GM20000 (cell line): ENCODE measurements around the gene CPAMD8.

Experiments
- DNase-seq: peaks from one replicate; pipeline ENCODE4 v3.0.0; 2012; ENCODE audit warnings: low spot score
- CTCF ChIP-seq: IDR thresholded peaks from 2 replicates; pipeline ENCODE4 v1.5.1; 2012; ENCODE audit warnings: mild to moderate bottlenecking, control low read depth; ENCODE audit errors: extremely low read depth, missing control alignments

Gene CPAMD8

DNA sequence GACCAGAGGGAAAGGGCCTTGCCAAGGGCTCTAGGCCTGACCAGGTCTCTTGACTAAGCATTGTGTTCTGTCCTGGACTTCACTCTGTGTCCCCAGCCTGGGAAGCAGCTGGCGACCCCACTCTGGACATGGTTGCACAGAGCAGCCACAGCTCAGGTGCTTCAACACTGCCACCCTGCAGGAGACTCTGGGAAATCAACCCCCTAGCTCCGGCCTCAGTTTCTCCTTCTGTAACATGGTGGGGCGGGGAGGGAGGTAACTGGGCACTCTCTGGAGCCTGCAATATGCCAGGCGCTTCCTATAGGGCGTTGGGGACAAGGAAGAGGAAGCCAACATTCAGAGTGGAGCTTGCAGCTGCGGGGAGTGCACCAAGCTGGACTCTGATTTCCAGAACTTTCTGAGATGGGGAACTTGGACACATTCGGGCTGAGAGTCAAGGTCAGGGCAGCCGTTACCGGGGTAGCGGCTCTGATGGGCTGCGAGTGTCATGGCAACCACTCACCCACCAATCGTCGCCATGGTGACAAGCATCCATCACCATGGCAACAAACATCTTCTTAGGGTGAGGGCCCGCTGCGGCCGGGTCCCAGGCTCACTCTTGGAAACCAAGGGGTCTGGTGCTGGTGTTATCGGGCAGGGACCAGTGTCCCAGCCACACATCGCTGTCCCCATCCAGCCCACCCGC, 125.0 kb downstream of the CPAMD8 start:
- DNase-seq, result no peak
- TF ChIP-seq CTCF, result no peak

DNA sequence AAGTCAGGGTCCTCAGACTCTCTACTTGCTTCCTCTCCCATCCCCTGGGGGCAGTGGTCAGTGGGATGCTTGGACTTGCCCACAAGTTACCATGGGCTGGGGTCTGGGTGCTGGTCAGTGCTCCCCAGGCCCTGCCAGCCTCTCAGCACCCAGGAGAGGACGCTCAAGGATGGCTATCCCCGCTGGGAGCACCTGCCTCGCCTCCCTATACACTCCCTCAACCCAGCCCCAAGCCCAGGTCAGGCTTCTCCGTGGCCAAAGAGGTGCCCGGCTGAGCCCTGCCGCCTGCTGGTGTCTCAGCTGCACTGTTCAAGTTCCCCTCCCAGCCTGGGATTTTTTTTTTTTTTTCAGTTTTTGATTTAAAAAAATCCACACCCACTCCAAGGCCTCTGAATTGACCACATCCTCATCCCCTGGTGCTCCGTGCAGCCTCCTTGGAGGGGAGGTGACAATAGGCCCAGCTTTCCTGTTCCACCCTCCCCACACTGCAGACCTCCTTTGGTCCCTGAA, 127.0 kb downstream of the CPAMD8 start:
- peak; percentile 83 for DNase-seq
- TF ChIP-seq CTCF, result peak; percentile 60

GRCh38 chr19:16898361-16899015, 128.1 kb downstream of the CPAMD8 start:
- DNase-seq, result no peak

GRCh38 chr19:16897856-16898161, 128.8 kb downstream of the CPAMD8 start:
- DNase-seq, result no peak
- TF ChIP-seq CTCF, result no peak

More at GRCh38 chr19:16898361-16899015, 128.1 kb downstream of the CPAMD8 start:
- TF ChIP-seq CTCF, result no peak

DNA sequence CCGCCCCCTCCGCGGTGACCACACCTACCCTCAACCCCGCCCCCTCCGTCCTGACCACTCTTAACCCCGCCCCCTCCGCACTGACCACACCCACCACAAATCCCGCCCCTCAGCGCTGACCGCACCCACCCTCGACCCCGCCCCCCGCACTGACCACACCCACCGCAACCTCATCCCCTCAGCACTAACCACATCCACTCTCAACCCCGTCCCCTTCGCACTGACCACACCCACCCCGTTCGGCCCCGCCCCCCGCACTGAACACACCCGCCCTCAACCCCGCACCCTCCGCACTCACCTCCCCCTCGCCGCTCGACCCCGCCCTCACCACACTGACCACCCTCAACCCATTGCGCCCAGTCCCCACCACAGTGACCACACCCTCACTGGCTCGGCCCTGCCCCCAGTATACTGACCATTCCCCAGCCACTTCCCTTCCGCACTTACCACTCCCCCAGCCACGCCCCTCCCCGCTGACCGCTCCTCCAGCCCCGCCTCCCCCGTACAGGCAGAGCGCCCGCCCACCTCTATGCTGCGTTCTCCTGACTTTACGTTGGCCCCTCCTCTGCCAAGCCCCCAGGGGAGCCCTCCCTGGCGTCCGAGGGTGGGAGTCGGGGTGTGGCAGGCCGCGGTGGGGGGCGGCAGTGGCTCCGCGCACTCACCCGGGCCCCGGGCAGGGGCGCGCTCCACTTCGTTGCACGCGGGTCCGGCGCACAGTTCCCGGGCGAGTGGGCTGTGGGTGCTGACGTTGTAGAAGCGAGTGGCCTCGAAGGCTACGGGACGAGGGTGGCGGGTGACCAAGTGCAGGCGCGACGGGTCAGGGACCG, 129.4 kb downstream of the CPAMD8 start:
- no peak for TF ChIP-seq CTCF
- DNase-seq, result peak; percentile 99

DNA sequence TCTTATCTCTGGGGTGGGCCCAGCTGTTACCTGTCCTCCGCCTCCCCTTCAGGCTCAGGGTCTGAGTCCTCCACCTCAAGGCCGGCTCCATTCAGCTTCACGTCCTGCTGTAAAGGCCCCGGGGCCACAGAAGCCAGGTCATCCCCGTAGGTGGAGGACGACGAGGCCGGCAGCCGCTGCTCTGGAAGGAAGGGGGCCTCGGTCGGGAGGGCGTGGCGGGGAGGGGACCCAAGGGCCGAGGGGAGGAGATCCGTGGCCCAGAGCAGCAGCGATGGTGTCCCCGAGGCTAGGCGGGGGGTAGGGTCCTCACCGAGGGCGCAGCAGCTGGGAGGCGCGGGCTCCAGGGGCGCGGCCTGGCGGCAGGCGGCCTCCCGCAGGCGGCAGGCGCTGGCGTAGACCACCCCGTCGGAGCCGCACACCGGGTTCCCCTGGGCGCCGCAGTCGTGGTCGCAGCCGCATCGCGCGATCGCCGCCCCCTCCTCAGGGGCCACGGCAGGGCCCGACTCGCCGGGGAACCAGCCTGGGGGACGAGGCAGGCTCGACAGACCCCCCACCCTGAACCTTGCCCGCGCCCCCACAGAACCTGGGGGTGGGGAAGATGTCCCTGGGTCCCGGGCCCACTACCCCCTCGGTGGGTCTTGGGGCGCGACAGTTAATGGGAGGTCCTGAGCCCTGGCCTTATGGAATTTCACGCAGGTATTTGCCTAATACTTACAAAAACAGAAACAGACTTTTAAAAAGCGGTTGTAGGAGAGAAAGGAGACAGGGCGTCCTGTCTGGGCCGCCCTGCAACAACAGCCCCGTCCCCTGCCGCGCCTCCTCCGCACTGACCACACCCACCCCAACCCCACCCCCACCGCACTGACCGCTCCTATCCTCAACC, 130.2 kb downstream of the CPAMD8 start:
- peak; percentile 43 for DNase-seq
- no peak for TF ChIP-seq CTCF
